ENCODE results near the gene CMYA5.
A peak's percentile ranks its signal among the peaks of the same experiment; 100 is the strongest.

CMYA5 gene

GRCh38 chr5:79800979-79801827 is 111.6 kb downstream of the CMYA5 start:
- DNase-seq (ENCODE audit: low read depth) = peak; percentile 7
- no peak for TF ChIP-seq CTCF (IDR thresholded peaks at IDR 0.05; ENCODE audit: low read length, missing control alignments)
- H3K4me3 ChIP-seq (replicated peaks; ENCODE audit: low read depth, low read length) = no peak overlapping the region

GRCh38 chr5:79802406-79802805 is 112.8 kb downstream of the CMYA5 start:
- H3K4me3 ChIP-seq (replicated peaks; ENCODE audit: low read depth, low read length) = no peak overlapping the region
- no peak for DNase-seq (ENCODE audit: low read depth)
- TF ChIP-seq CTCF (IDR thresholded peaks at IDR 0.05; ENCODE audit: low read length, missing control alignments) = no peak

DNA sequence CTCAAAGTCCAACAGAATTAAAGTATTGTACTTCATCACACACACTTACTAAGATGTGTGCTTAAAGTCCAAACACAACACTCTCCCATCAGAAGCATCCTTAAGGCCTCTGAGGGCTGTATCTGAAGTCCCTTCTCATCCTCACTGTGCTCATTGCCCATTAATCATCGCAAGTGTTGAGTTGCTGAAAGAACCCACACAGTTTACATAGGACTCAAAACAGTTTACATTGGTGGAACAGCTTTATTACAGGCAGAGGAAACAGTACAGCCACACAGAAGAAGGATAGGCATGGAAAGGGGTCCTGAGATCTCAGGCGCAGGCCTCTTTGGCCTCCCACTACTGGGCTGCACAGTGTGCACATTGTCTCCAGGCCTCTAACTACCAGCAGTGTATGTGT is 113.4 kb downstream of the CMYA5 start:
- TF ChIP-seq CTCF (IDR thresholded peaks at IDR 0.05; ENCODE audit: low read length, missing control alignments) = no peak
- DNase-seq (ENCODE audit: low read depth) = no peak
- no peak overlapping the region for H3K4me3 ChIP-seq (replicated peaks; ENCODE audit: low read depth, low read length)

- H3K4me3 ChIP-seq (replicated peaks; ENCODE audit: low read depth, low read length) = no peak overlapping the region
- peak; percentile 7 for DNase-seq (ENCODE audit: low read depth)
- no peak for TF ChIP-seq CTCF (IDR thresholded peaks at IDR 0.05; ENCODE audit: low read length, missing control alignments)
Measured at GRCh38 chr5:79806741-79807140, 117.1 kb downstream of the CMYA5 start.

DNA sequence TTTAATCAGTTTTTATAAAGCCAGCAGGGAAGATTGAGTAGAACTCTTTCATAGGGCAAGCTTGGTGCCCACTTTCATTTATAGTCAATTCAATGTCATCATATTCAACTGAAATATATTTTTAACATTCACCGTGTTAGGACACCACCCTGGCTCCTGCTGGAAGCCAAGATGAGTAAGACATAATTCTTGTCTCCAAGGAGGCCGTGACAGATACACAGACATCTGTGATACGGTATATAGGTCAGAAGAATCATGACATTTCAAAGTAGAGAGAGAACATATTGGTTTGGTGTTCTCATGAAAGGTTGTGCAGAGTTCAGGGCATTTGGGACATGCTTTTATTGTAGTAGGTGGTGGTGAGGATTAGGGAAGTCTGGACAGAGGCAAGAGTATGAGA is 120.1 kb downstream of the CMYA5 start:
- H3K4me3 ChIP-seq (replicated peaks; ENCODE audit: low read depth, low read length) = no peak overlapping the region
- TF ChIP-seq CTCF (IDR thresholded peaks at IDR 0.05; ENCODE audit: low read length, missing control alignments) = no peak
- no peak for DNase-seq (ENCODE audit: low read depth)

DNA sequence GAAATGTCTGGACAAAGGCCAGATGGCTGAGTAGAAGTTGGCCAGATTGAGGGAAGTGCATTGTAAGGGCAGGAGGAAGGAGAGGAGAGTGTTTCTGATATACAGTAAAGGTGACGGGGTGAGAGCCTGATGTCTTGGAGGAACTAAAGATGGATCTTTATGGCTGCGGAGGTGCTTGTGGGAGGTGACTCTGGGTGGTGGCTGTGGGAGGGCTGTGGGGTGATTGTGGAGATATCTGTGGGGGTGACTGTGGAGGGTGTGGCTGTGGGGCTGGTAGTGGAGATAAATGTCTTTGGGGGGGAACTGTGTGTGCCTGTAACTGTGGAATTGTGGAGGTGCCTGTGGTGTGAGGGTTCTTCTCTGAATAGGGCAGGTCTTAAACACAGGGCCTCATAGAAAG is 121.4 kb downstream of the CMYA5 start:
- no peak for DNase-seq (ENCODE audit: low read depth)

More for the DNA sequence above, 121.4 kb downstream of the CMYA5 start:
- TF ChIP-seq CTCF (IDR thresholded peaks at IDR 0.05; ENCODE audit: low read length, missing control alignments) = no peak
- H3K4me3 ChIP-seq (replicated peaks; ENCODE audit: low read depth, low read length) = no peak overlapping the region

All from fibroblast of pulmonary artery (primary cell).